Superior temporal gyrus (tissue), 1 donor: ENCODE measurements around the gene FAM13C.
"Not testable (repeated sequence)": the region's sequence is repeated elsewhere in the genome, so short reads cannot be mapped to it uniquely, and the experiment has no call there.

ENCODE experiments used
- DNase-seq: peaks from one replicate; pipeline ENCODE4 v3.0.0-alpha.2; 2016; ENCODE audit errors: extremely low spot score

The FAM13C gene

GRCh38 chr10:59362144-59362958 is at the start of gene FAM13C:
TSS of gene FAM13C (minus strand) at chr10:59362549. CDS start at chr10:59362460, 89 bp downstream.
- DNase-seq, result peak; percentile 86

- no peak for DNase-seq
Observed at GRCh38 chr10:59405235-59405634, 42.9 kb upstream of the FAM13C start.

DNA sequence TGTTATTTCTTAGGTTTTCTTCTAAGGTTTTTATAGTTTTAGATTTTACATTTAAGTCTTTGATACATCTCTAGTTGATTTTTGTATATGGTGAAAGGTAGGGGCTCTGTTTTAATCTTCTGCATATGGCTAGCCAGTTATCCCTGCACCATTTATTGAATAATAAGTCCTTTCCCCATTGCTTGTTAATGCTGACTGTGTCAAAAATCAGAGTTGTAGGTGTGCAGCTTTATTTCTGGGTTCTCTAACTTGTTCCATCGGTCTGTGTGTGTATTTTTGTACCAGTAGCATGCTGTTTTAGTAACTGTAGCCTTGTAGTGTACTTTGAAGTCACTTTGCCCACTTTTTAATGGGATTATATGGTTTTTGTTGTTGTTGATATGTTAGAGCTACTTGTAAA is 37.9 kb upstream of the FAM13C start:
- DNase-seq, result no peak

DNA sequence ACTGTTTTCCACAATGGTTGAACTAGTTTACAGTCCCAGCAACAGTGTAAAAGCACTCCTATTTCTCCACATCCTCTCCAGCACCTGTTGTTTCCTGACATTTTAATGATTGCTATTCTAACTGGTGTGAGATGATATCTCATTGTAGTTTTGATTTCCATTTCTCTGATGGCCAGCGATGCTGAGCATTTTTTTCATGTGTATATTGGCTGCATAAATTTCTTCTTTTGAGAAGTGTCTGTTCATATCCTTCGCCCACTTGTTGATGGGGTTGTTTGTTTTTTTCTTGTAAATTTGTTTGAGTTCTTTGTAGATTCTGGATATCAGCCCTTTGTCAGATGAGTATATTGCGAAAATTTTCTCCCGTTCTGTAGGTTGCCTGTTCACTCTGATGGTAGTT is 37.0 kb upstream of the FAM13C start:
- not testable (repeated sequence) for DNase-seq

- DNase-seq, result no peak
Observed at GRCh38 chr10:59397961-59398360, 35.6 kb upstream of the FAM13C start.

DNA sequence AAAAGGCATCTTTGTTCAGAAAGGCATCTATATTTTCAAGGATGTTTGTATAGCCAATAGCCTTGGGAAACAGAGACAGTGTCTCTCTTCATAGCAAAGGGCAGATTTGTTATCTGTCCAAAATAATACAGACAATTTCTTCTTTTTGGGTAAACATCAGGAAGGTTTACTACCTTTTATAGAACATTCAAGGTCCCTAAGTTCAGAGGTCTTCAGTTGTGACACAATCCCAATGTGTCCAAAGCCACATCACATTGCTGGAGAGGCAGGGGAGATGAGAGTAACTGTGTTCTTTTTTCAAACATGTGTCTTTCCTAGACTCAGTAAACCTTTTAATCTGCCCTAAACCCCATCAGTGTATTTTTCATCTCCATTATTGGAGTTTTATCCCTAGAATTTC is 33.6 kb upstream of the FAM13C start:
- DNase-seq, result no peak

DNA sequence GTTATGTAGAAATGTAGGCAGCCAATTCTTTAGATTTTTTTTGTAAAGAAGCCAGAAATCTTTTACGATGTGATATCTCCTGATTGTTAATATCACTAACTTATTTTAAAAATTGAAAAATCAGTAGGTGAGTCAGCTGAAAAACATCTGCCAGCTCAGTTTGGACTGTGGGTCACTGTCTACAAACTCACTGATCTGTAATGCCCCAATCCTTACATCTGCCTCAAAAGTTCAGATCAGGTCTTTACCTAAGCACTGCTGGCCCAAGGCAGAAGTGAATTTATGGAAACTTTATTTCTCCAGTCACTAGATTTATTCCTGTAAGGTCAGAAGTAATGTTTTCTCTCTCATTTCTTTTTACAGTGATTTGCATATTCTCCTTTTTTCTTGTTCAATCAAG is 31.0 kb upstream of the FAM13C start:
- DNase-seq, result no peak

GRCh38 chr10:59391060-59391459 is 28.7 kb upstream of the FAM13C start:
- no peak for DNase-seq

- no peak for DNase-seq
Observed at GRCh38 chr10:59388671-59388976, 26.3 kb upstream of the FAM13C start.

GRCh38 chr10:59387951-59388670 is 25.8 kb upstream of the FAM13C start:
- no peak for DNase-seq

DNA sequence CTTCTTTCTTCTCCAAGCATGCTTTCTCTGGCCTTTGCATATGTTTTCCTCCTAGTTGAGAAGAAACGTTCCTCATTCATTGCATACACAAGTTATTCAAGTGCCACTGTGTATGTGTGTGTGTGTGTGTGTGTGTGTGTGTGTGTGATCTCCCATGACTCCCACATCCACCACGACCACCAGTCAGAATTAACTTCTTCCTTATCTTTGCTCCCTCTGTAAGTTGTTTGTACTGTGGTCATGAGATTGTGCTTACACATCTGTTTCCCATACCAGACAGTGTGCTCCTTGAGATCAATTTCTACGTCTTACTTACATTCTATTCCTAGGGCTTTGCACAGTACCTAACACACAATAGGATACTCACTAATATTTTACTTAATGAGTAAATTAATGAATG is 22.4 kb upstream of the FAM13C start:
- DNase-seq, result no peak

- no peak for DNase-seq
Observed at GRCh38 chr10:59383908-59384307, 21.6 kb upstream of the FAM13C start.

GRCh38 chr10:59383436-59383835 is 21.1 kb upstream of the FAM13C start:
- DNase-seq, result no peak

GRCh38 chr10:59382831-59383295 is 20.5 kb upstream of the FAM13C start:
- DNase-seq, result no peak

DNA sequence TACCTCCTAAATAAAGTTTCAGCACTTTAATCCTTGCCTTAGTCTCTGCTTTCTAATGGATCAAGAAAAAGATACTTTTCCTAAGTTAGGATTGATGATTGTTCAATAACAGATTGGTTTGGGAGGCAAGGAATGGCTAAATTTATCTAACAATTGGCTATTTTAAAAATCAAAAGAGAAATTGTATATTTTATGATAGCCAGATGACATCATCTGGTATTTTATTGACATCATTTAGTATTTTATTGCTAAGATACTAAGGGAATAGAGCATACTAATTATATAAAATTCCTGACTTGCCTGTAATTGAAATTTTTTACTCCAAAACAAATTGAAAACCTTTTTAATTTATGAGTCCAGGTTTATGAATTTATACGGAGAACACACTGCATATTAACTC is 19.3 kb upstream of the FAM13C start:
- DNase-seq, result no peak

GRCh38 chr10:59376846-59377245 is 14.5 kb upstream of the FAM13C start:
- no peak for DNase-seq

GRCh38 chr10:59375990-59376389 is 13.6 kb upstream of the FAM13C start:
- no peak for DNase-seq

- no peak for DNase-seq
Observed at GRCh38 chr10:59374916-59375315, 12.6 kb upstream of the FAM13C start.

DNA sequence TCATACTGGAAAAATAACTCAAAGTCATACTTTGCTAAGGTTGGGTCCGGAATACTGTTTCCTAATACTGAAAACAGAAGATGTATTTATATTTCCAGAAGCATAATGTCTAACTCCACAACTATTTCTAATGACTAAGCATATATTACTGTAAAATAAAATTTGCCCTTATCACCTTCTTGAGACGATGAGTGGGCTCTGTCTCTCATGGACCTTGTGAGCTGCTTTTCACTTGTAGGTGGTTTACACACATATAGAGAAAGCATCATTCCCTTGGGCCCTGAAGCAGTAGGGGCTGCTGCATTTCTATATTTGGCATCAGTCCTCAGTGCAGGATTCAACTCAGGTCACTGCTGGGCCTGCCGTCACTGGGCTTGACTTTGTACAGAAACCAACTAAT is 10.7 kb upstream of the FAM13C start:
- no peak for DNase-seq

DNA sequence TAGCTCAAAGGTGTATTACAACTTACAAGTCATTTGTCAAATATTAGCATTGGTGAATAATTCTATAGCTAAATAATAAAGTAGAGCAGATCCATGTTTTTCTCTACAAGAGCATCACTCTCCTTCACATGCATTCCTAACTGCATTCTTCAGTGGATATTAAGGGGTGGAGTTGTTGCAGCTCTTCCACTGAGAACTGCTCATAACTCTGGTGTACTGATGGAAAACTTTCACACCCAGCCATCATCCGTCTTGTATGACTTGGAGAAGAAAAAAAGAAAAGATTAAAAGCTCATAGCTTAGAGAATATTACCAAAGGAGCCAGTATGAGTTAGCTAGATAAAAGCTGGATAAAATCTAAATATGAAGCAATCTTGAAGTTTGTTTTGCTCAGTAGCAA is 10.2 kb upstream of the FAM13C start:
- DNase-seq, result no peak

DNA sequence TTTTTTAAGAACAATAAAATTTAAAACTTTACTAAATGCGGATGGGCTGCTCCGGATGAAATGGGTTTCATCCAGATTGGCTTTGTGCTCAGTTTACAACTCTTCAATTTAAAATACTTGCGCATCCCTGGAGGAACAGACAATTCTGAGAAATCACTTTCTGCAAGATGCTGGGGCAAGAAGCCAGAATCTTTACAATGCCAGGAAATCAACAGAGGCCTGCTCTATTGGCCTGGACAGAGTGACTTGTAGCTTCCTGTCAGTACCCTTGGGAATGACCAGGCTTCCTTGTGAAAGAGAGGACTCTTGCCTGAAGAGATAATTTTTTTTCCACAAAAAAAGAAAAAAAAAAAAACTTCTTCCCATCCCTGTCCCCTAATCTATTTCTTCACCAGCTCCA is 3.9 kb upstream of the FAM13C start:
- DNase-seq, result peak; percentile 83

- peak; percentile 90 for DNase-seq
Observed at GRCh38 chr10:59363446-59363958, 1.2 kb upstream of the FAM13C start.

GRCh38 chr10:59362959-59363381 is 621 bp upstream of the FAM13C start:
- DNase-seq, result no peak
